ENCODE results near the gene HOXC4.
"Not testable (repeated sequence)": the region's sequence is repeated elsewhere in the genome, so short reads cannot be mapped to it uniquely, and the experiment has no call there.

DNA sequence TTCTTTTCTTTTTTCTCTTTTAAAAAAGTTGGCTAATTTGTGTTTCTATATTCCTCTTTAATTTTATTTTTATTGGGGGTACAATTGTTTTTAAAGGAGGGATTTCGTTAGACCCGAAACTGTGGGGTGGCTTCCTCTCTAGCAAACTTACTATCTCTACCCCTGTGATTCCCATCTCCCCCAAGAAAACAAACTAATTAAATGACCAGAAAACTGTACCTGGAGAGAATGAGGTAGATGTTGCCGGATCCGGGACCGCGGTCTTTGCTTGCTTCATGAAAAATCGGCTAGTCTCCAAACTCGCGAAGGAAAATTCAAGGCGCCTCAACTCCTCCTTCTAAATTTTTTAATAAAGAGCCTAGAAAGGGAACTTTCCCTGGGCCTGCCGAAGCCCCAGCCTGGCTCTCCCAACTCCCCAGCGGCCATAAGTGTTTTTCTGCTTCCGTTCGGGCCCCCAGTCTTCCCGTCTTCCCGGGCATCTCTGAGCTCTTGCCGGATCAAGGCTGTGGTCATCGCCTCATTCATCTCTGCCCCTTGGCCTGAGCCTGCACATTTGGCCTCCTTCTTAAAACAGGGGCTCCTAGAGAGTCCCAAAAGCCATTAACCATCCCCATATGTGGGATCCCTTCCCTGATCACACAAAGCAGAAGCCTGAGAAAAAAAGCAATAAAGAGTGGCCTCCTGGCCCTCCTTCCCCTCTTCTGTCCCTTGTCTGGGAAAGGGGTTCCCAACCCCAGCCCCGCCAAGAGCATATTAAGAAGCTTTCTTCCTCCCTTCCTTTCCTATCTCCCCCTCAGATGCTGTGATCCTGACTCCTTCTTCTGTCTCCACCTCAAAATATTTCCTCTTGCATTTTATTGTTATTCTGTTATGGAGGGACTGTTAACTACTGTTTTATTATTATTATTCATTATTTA, 26.6 kb downstream of the HOXC4 start:
- TF ChIP-seq, protein P1, sequence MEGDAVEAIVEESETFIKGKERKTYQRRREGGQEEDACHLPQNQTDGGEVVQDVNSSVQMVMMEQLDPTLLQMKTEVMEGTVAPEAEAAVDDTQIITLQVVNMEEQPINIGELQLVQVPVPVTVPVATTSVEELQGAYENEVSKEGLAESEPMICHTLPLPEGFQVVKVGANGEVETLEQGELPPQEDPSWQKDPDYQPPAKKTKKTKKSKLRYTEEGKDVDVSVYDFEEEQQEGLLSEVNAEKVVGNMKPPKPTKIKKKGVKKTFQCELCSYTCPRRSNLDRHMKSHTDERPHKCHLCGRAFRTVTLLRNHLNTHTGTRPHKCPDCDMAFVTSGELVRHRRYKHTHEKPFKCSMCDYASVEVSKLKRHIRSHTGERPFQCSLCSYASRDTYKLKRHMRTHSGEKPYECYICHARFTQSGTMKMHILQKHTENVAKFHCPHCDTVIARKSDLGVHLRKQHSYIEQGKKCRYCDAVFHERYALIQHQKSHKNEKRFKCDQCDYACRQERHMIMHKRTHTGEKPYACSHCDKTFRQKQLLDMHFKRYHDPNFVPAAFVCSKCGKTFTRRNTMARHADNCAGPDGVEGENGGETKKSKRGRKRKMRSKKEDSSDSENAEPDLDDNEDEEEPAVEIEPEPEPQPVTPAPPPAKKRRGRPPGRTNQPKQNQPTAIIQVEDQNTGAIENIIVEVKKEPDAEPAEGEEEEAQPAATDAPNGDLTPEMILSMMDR (IDR thresholded peaks at IDR 0.05): not testable (repeated sequence)
- not testable (repeated sequence) for TF ChIP-seq POLR2A, EP300, POLR2AphosphoS5 (IDR thresholded peaks at IDR 0.05)
